HG03571 (cell line): Measurements from ENCODE around the gene ZMYND8.
"Not testable (repeated sequence)": the region's sequence is repeated elsewhere in the genome, so short reads cannot be mapped to it uniquely, and the experiment has no call there.

ENCODE experiments used
- ATAC-seq: cut with Tn5 transposase; IDR thresholded peaks from one replicate; pipeline ENCODE4 v1.9.1; 2021; ENCODE audit not compliant: unreplicated experiment

Gene ZMYND8

GRCh38 chr20:47290666-47291430 is 65.7 kb downstream of the ZMYND8 start:
- no peak for ATAC-seq

DNA sequence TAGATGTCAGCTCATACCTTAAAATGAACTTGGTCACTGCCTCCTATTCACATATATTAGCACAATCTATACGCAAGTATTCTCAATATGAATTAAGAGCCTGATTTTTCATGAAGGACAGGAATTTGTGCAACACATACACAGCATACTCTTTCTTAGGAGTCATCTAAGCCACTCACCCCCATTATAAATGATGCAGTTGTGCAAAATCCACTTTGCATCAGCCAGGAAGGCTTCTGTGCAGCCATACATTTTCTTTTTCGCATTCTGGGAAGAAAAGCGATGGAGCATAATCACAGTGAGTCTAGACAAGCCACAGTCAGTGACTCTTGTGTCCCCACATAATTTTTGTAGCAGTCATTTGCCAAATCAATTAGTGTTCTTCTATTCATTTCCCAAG is 66.5 kb downstream of the ZMYND8 start:
- no peak for ATAC-seq

- no peak for ATAC-seq
These were observed 67.4 kb downstream of the ZMYND8 start for GRCh38 chr20:47289096-47289495.

- ATAC-seq, result not testable (repeated sequence)
These were observed 68.0 kb downstream of the ZMYND8 start for GRCh38 chr20:47288530-47288929.

GRCh38 chr20:47287609-47288144 is 68.8 kb downstream of the ZMYND8 start:
- ATAC-seq, result no peak

GRCh38 chr20:47286681-47287080 is 69.8 kb downstream of the ZMYND8 start:
- no peak for ATAC-seq

- no peak for ATAC-seq
These were observed 71.3 kb downstream of the ZMYND8 start for GRCh38 chr20:47285189-47285588.

- ATAC-seq, result no peak
These were observed 72.1 kb downstream of the ZMYND8 start for GRCh38 chr20:47284373-47284772.

- ATAC-seq, result no peak
These were observed 73.1 kb downstream of the ZMYND8 start for GRCh38 chr20:47283411-47283810.

GRCh38 chr20:47282864-47283263 is 73.6 kb downstream of the ZMYND8 start:
- no peak for ATAC-seq

GRCh38 chr20:47281376-47281775 is 75.1 kb downstream of the ZMYND8 start:
- ATAC-seq, result no peak

GRCh38 chr20:47280668-47281067 is 75.8 kb downstream of the ZMYND8 start:
- ATAC-seq, result no peak

- ATAC-seq, result no peak
These were observed 76.3 kb downstream of the ZMYND8 start for GRCh38 chr20:47280228-47280627.

DNA sequence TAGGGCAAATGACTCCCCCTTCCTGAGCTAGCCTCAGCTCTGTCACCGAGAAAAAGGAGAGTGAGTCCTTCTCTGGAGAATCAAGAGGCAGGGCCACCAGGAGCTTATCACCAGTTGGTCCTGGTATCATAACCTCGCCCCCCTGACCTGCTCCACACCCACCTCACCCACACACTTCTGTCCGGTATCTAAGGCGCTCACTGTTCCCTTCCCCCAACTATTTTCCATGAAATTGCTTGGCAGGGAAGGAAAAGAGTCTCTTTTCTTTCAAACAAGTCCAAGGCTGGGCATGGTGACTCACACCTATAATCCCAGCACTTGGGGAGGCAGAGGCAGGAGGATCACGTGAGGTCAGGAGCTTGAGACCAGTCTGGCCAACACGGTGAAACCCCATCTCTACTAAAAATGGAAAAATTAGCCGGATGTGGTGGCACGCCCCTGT is 77.6 kb downstream of the ZMYND8 start:
- no peak for ATAC-seq

DNA sequence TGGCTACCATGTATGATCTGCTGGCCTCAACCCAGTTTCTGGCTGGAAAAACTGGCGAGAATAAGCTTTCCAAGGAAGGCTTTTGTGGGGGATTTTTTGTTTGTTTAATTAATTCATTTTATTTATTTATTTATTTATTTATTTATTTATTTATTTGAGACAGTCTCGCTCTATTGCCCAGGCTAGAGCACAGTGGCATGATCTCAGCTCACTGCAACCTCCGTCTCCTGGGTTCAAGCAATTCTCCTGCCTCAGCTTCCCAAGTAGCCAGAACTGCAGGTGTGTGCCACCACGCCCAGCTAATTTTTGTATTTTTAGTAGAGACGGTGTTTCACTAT is 79.0 kb downstream of the ZMYND8 start:
- ATAC-seq, result not testable (repeated sequence)

GRCh38 chr20:47276851-47277534 is 79.5 kb downstream of the ZMYND8 start:
- no peak for ATAC-seq

- ATAC-seq, result no peak
These were observed 80.2 kb downstream of the ZMYND8 start for GRCh38 chr20:47276251-47276650.

DNA sequence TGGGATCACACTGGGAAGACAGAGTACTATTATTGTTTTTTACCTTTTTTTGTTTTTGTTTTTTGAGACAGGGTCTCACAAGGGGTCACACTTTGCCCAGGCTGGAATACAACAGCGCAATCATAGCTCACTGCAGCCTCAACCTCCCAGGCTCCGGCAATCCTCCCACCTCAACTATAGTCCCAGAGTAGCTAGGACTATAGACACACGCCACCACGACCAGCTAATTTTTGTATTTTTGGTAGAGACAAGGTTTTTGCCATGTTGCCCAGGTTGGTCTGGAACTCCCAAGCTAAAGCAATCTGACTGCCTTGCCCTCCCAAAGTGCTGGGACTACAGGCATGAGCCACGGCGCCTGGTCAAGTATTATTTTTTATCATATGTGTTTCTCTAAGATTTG is 81.0 kb downstream of the ZMYND8 start:
- ATAC-seq, result no peak

DNA sequence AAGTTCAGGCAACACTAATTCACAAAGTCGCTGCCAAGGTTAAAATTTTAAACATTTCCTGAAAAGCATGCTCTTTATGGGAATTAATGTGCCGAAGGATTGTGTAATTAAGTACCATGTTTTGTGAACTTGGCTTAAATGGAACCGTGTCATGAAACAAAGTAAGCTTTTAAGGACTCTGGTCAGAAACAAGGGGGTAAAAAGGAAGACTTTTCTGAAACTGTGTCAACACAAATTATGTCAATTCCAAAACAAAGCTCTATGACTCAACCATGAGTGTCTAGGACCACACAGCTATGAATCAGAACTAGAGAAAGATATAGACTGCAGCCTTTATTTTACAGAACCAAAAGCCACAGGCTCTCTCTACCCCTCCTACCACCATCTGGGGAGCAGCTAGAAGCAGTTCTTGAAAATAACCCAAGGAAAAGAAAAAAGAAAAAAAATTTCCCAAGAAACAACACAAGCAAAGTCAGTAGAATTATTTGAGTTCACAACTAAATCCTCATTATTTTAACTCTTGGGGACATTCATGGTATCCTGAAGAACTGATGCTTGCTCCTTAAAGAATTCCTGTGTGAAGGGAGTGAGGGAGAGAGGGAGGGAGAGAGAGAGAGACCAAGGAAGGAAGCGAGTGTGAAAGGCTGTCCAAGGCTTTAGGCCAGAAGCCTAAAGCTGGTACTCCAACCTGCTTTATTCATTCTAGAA is 81.9 kb downstream of the ZMYND8 start:
- ATAC-seq, result peak; percentile 72

- ATAC-seq, result no peak
These were observed 82.8 kb downstream of the ZMYND8 start for GRCh38 chr20:47273591-47274235.

- no peak for ATAC-seq
These were observed 83.5 kb downstream of the ZMYND8 start for GRCh38 chr20:47272893-47273590.
